HEK293 (cell line): Measurements from ENCODE around the gene PRSS12.

Experiments
- CTCF ChIP-seq: fragments of 450-650 bp; formaldehyde crosslinking; IDR thresholded peaks from 2 replicates; pipeline ENCODE4 v1.5.1; 2016; ENCODE audit warnings: missing biosample characterization, missing genetic modification characterization
- ZNF394 ChIP-seq: fragments of 450-650 bp; formaldehyde crosslinking; IDR thresholded peaks from 2 replicates; pipeline ENCODE4 v1.5.1; 2016; ENCODE audit warnings: missing biosample characterization, missing genetic modification characterization, mild to moderate bottlenecking, moderate library complexity, borderline replicate concordance

- TF ChIP-seq CTCF (tag by site-specific recombination) (no peak), ZNF394 (tag by site-specific recombination) (no peak)
Observed at GRCh38 chr4:118281611-118282442, 71.0 kb downstream of the PRSS12 start.
